CD4-positive, alpha-beta memory T cell (primary cell): ENCODE data around the gene HS3ST5. TPM values are rescaled to one million over a fixed set of nuclear protein-coding genes. Genes with fewer than 3 reads are reported as not detected.

Experiments
- CTCF ChIA-PET: fragments of 350-600 bp; sonication (Branson Sonifier 250); formaldehyde crosslinking; loops from one replicate; lab custom pipeline; 2021; ENCODE audit warnings: inconsistent platforms; ENCODE audit not compliant: partially characterized antibody; lab: Charles Lee
- POLR2A ChIA-PET: fragments of 350-600 bp; sonication (Branson Sonifier 250); formaldehyde crosslinking; loops from one replicate; lab custom pipeline; 2021; ENCODE audit not compliant: partially characterized antibody; lab: Charles Lee
- DNase-seq, 5 donors: peaks; one replicate each; pipeline versions ENCODE4 v3.0.0 to v3.0.0-alpha.2; 2020 to 2022; ENCODE audit warnings: mixed read lengths in 1 of 5
- H3K27ac ChIP-seq: one replicate; pipeline ENCODE4 v1.7.0; 2013; ENCODE audit warnings: low read depth, low read length
- H3K27me3 ChIP-seq: 2 replicates; pipeline ENCODE4 v1.7.0; 2013; ENCODE audit warnings: mild to moderate bottlenecking, low read length, moderate library complexity; ENCODE audit not compliant: insufficient read depth
- H3K36me3 ChIP-seq: 2 replicates; pipeline ENCODE4 v1.7.0; 2013; ENCODE audit warnings: mild to moderate bottlenecking, low read length, moderate library complexity; ENCODE audit not compliant: insufficient read depth
- H3K4me1 ChIP-seq: 2 replicates; pipeline ENCODE4 v1.7.0; 2013; ENCODE audit warnings: mild to moderate bottlenecking, low read length, moderate library complexity; ENCODE audit not compliant: insufficient read depth
- H3K4me3 ChIP-seq, 2 donors: one replicate each; pipeline ENCODE4 v1.7.0; 2013; ENCODE audit warnings: low read length in 2 of 2, mild to moderate bottlenecking in 1 of 2
- H3K9me3 ChIP-seq, 2 donors: one replicate each; pipeline ENCODE4 v1.7.0; 2013; ENCODE audit warnings: low read length in 2 of 2, control low read depth in 1 of 2; ENCODE audit not compliant: control insufficient read depth in 1 of 2
- H3K27ac Mint-ChIP-seq, 7 donors: one replicate each; pipeline ENCODE4 v1.8.0; 2020 to 2021; ENCODE audit warnings: mixed read lengths in 7 of 7, mild to moderate bottlenecking in 6 of 7, inconsistent platforms in 3 of 7, moderate library complexity in 3 of 7
- H3K27me3 Mint-ChIP-seq, 2 donors: one replicate each; pipeline ENCODE4 v1.8.0; 2020 to 2021; ENCODE audit warnings: mixed read lengths in 2 of 2
- H3K36me3 Mint-ChIP-seq, 2 donors: one replicate each; pipeline ENCODE4 v1.8.0; 2020 to 2021; ENCODE audit warnings: mixed read lengths in 2 of 2, inconsistent platforms in 1 of 2, mild to moderate bottlenecking in 1 of 2
- H3K4me1 Mint-ChIP-seq, 4 donors: one replicate each; pipeline ENCODE4 v1.8.0; 2020 to 2021; ENCODE audit warnings: mixed read lengths in 4 of 4, mild to moderate bottlenecking in 1 of 4
- H3K4me3 Mint-ChIP-seq, 8 donors: one replicate each; pipeline ENCODE4 v1.8.0; 2020 to 2021; ENCODE audit warnings: mixed read lengths in 8 of 8, mild to moderate bottlenecking in 7 of 8, moderate library complexity in 6 of 8, inconsistent platforms in 3 of 8
- H3K9me3 Mint-ChIP-seq, 8 donors: one replicate each; pipeline ENCODE4 v1.8.0; 2020 to 2021; ENCODE audit warnings: mixed read lengths in 8 of 8, mild to moderate bottlenecking in 5 of 8, inconsistent platforms in 3 of 8, moderate library complexity in 1 of 8
- intact Hi-C: fragments of 100-400 bp; cut with micrococcal nuclease; formaldehyde crosslinking; loops from one replicate; pipeline ENCODE4 v1.15.1; 2023
- polyA plus RNA-seq, 2 donors: library from polyadenylated mRNA; unstranded; fragments of 300-500 nt; fragmentation: Illumina TruSeq; gene quantifications; one replicate each; pipeline ENCODE4 v1.2.3, GENCODE V29; 2021
- total RNA-seq, 2 experiments: library from RNA; stranded (reverse); gene quantifications; one replicate each; pipeline ENCODE4 v1.2.3, GENCODE V29; 2021

Gene HS3ST5
- total and polyA plus RNA-seq, 4 experiments from 2014 or later = not detected

- Histone ChIP-seq H3K27me3 (no peaks in the 10 kb centered on the region), H3K36me3 (no peaks in the 10 kb centered on the region), H3K27ac (no peak overlapping the region), H3K9me3 (no peaks in the 10 kb centered on the region), H3K4me1 (no peaks in the 10 kb centered on the region), H3K4me3 (no peak overlapping the region)
- DNase-seq = no peak
- peaks cover 6 to 9% of the 10 kb centered on the region in 2 donors for H3K27me3 Mint-ChIP-seq
- H3K9me3 Mint-ChIP-seq = no peaks in the 10 kb centered on the region
- no peaks in the 10 kb centered on the region for H3K36me3 Mint-ChIP-seq
- intact Hi-C loops = no loop called here
- ChIA-PET CTCF (no interaction called here), POLR2A (no interaction called here)
- H3K4me1 Mint-ChIP-seq = no peaks in the 10 kb centered on the region
- H3K4me3 Mint-ChIP-seq = no peak overlapping the region
- H3K27ac Mint-ChIP-seq = peak overlapping the region in 1 of 7 donors; percentile 44
These were observed 249.9 kb downstream of the HS3ST5 start for GRCh38 chr6:114092943-114093342.

- peaks cover 10 to 12% of the 10 kb centered on the region in 2 donors for H3K27me3 Mint-ChIP-seq
- intact Hi-C loops = no loop called here
- H3K9me3 ChIP-seq = no peaks in the 10 kb centered on the region
- DNase-seq = no peak
- POLR2A ChIA-PET = no interaction called here
- no peaks in the 10 kb centered on the region for H3K9me3 Mint-ChIP-seq
- no peak overlapping the region for H3K27ac ChIP-seq
- no peaks in the 10 kb centered on the region for H3K36me3 ChIP-seq
- peak overlapping the region in 1 of 7 donors; percentile 31 for H3K27ac Mint-ChIP-seq
- no peak overlapping the region for H3K4me3 ChIP-seq
- H3K27me3 ChIP-seq = no peaks in the 10 kb centered on the region
- no peaks in the 10 kb centered on the region for H3K4me1 ChIP-seq
- no peaks in the 10 kb centered on the region for H3K36me3 Mint-ChIP-seq
- H3K4me1 Mint-ChIP-seq = no peaks in the 10 kb centered on the region
- H3K4me3 Mint-ChIP-seq = no peak overlapping the region
- CTCF ChIA-PET = no interaction called here
These were observed 252.2 kb downstream of the HS3ST5 start for GRCh38 chr6:114090626-114091025.

DNA sequence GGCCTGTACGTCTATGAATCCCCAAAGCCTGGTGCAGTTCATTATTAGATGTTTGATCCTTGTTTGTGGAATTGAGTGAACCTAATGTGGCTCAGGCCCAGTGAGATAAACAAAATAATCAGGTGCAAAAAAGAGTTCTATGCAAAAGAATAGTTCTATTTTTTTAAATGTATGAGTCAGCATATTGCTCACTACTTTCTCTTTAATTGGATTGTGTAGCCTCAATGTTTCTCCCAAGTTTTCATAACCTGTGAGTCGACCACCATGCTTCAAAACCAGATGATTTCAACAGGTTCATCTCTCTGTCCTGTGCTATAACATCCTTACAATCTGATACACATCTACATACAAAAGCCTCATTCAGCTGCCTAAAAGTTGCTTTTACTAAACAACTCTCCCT is 255.3 kb downstream of the HS3ST5 start:
- no peak overlapping the region for H3K27ac Mint-ChIP-seq
- no peaks in the 10 kb centered on the region for H3K36me3 Mint-ChIP-seq
- CTCF ChIA-PET = interaction anchor here (1.0 kb wide), 2 partner anchors 10 to 16 kb away, joined by 3 read pairs; no protein-coding TSS in a partner anchor
- peaks cover 0 to 1% (median 0%) of the 10 kb centered on the region in 8 donors for H3K9me3 Mint-ChIP-seq
- Histone ChIP-seq H3K27ac (no peak overlapping the region), H3K4me1 (no peaks in the 10 kb centered on the region), H3K9me3 (no peaks in the 10 kb centered on the region), H3K36me3 (no peaks in the 10 kb centered on the region), H3K4me3 (no peak overlapping the region), H3K27me3 (no peaks in the 10 kb centered on the region)
- POLR2A ChIA-PET = no interaction called here
- H3K27me3 Mint-ChIP-seq = peaks cover 8 to 16% of the 10 kb centered on the region in 2 donors
- no peaks in the 10 kb centered on the region for H3K4me1 Mint-ChIP-seq
- intact Hi-C loops = no loop called here
- no peak for DNase-seq
- no peak overlapping the region for H3K4me3 Mint-ChIP-seq

- Histone ChIP-seq H3K27ac (no peak overlapping the region), H3K36me3 (no peaks in the 10 kb centered on the region), H3K4me3 (no peak overlapping the region), H3K9me3 (no peaks in the 10 kb centered on the region), H3K4me1 (no peaks in the 10 kb centered on the region), H3K27me3 (no peaks in the 10 kb centered on the region)
- intact Hi-C loops = no loop called here
- DNase-seq = no peak
- Mint-ChIP-seq H3K9me3 (peaks cover 0 to 5% (median 0%) of the 10 kb centered on the region in 8 donors), H3K4me1 (no peaks in the 10 kb centered on the region), H3K27ac (no peak overlapping the region), H3K36me3 (no peaks in the 10 kb centered on the region), H3K27me3 (peaks cover 5 to 14% of the 10 kb centered on the region in 2 donors), H3K4me3 (no peak overlapping the region)
- ChIA-PET POLR2A (no interaction called here), CTCF (interaction anchor here (1.2 kb wide), 1 partner anchor 89 kb away, joined by 3 read pairs; no protein-coding TSS in a partner anchor)
These were observed 257.6 kb downstream of the HS3ST5 start for GRCh38 chr6:114085211-114085610.

DNA sequence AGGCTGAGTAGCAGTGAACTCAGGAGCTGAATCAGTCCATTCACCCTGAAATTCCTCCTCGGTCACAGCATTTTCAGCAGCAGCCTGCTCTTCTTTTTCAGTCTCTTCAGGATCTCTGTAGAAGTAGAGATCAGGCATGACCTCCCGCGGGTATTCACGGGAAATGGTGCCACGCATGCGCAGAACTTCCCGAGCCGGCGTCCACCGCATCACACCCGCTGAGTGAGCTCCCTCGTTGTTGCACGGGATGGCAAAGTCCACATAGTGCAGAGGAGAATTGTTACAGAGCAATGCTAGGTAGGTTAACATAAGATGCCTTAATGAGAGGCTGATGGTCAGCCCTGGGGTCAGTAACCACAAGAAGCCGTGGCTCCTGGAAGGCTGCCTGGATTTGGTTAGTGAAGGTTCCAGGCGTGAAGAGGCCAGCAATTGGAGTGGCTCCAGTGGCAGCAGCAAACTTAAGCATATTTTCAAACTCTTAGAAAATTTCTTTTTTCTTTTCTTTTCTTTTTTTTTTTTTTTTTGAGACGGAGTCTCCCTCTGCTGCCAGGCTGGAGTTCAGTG is 258.4 kb downstream of the HS3ST5 start:
- Mint-ChIP-seq H3K4me1 (no peaks in the 10 kb centered on the region), H3K9me3 (peaks cover 0 to 5% (median 0%) of the 10 kb centered on the region in 8 donors), H3K4me3 (no peak overlapping the region), H3K27me3 (peaks cover 5 to 14% of the 10 kb centered on the region in 2 donors), H3K27ac (no peak overlapping the region), H3K36me3 (no peaks in the 10 kb centered on the region)
- CTCF ChIA-PET = interaction anchor here (1.4 kb wide), 1 partner anchor 12 kb away, joined by 3 read pairs; no protein-coding TSS in a partner anchor
- no peaks in the 10 kb centered on the region for H3K36me3 ChIP-seq
- no peaks in the 10 kb centered on the region for H3K4me1 ChIP-seq
- H3K4me3 ChIP-seq = no peak overlapping the region
- intact Hi-C loops = no loop called here
- H3K27me3 ChIP-seq = no peaks in the 10 kb centered on the region
- DNase-seq = no peak
- POLR2A ChIA-PET = no interaction called here
- no peak overlapping the region for H3K27ac ChIP-seq
- no peaks in the 10 kb centered on the region for H3K9me3 ChIP-seq

DNA sequence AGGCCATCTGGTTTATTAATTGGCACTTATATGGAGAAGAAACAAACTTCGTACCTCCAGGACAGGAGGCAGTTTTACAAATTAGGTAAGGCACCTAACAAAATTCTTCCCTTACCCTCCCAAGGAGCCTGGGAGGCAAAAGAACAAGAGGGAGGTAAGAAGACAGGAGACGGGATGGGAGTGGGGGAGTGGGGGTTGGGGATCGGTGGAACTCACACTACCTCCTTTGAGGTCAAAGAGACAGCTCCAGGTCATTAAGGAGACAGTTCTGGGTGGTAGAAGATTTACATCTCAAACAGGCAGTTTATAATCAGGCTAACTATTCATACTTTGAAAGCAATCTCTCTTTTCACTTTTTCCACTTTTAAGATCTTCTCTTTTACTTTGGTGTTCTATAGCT is 259.6 kb downstream of the HS3ST5 start:
- Mint-ChIP-seq H3K27me3 (peaks cover 1 to 14% of the 10 kb centered on the region in 2 donors), H3K27ac (no peak overlapping the region), H3K4me1 (no peaks in the 10 kb centered on the region), H3K9me3 (peaks cover 0 to 5% (median 0%) of the 10 kb centered on the region in 8 donors), H3K36me3 (no peaks in the 10 kb centered on the region), H3K4me3 (no peak overlapping the region)
- Histone ChIP-seq H3K27me3 (no peaks in the 10 kb centered on the region), H3K9me3 (no peaks in the 10 kb centered on the region), H3K27ac (no peak overlapping the region), H3K36me3 (no peaks in the 10 kb centered on the region), H3K4me3 (no peak overlapping the region), H3K4me1 (no peaks in the 10 kb centered on the region)
- DNase-seq = no peak
- CTCF ChIA-PET = no interaction called here
- POLR2A ChIA-PET = no interaction called here
- intact Hi-C loops = no loop called here

- Histone ChIP-seq H3K9me3 (no peaks in the 10 kb centered on the region), H3K4me1 (no peaks in the 10 kb centered on the region), H3K27me3 (no peaks in the 10 kb centered on the region), H3K36me3 (no peaks in the 10 kb centered on the region), H3K4me3 (no peak overlapping the region), H3K27ac (no peak overlapping the region)
- H3K27ac Mint-ChIP-seq = no peak overlapping the region
- no peaks in the 10 kb centered on the region for H3K4me1 Mint-ChIP-seq
- peaks cover 0 to 6% of the 10 kb centered on the region in 2 donors for H3K27me3 Mint-ChIP-seq
- CTCF ChIA-PET = no interaction called here
- H3K9me3 Mint-ChIP-seq = peaks cover 0 to 5% (median 0%) of the 10 kb centered on the region in 8 donors
- no peak for DNase-seq
- H3K36me3 Mint-ChIP-seq = no peaks in the 10 kb centered on the region
- no peak overlapping the region for H3K4me3 Mint-ChIP-seq
- intact Hi-C loops = no loop called here
- POLR2A ChIA-PET = no interaction called here
These were observed 261.1 kb downstream of the HS3ST5 start for GRCh38 chr6:114081730-114082129.
